OCI-LY7 (cell line): Measurements from ENCODE around the gene INPP5K.

Source experiments
- EZH2phosphoT487 ChIP-seq: fragments of 200-600 bp; sonication (generic); IDR thresholded peaks from 2 replicates; pipeline ENCODE4 v1.6.1; 2018; ENCODE audit warnings: low read depth, borderline replicate concordance, mild to moderate bottlenecking, mixed run types, antibody characterized with exemption, low read length, moderate library complexity, mixed read lengths
- TF ChIP-seq, protein P1 (sequence below): fragments of 200-600 bp; sonication (generic); conservative IDR thresholded peaks from 2 replicates; pipeline ENCODE4 v1.5.1; 2014; ENCODE audit warnings: mild to moderate bottlenecking, antibody characterized with exemption, low read length, moderate library complexity, mixed read lengths

DNA sequence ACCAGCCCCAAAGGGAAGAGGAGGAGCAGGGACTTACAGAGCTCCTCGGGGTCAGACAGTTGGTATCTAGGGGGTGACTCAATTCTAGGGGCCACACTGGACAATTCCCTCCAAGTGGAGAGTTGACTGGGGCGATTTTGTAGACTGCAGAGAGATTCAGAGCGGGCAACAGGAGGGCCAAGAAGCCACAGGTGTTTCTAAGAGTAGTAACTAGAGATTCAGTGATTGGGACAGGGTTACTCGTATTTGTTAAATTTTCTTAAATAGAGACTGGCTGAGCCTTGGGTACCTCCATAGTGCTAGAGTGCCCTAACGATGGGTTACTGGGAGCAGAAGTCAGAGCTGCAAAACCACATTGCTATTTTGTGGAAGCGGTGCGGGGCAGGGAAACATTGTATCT lies 3.3 kb upstream of the INPP5K start:
- TF ChIP-seq, protein P1, sequence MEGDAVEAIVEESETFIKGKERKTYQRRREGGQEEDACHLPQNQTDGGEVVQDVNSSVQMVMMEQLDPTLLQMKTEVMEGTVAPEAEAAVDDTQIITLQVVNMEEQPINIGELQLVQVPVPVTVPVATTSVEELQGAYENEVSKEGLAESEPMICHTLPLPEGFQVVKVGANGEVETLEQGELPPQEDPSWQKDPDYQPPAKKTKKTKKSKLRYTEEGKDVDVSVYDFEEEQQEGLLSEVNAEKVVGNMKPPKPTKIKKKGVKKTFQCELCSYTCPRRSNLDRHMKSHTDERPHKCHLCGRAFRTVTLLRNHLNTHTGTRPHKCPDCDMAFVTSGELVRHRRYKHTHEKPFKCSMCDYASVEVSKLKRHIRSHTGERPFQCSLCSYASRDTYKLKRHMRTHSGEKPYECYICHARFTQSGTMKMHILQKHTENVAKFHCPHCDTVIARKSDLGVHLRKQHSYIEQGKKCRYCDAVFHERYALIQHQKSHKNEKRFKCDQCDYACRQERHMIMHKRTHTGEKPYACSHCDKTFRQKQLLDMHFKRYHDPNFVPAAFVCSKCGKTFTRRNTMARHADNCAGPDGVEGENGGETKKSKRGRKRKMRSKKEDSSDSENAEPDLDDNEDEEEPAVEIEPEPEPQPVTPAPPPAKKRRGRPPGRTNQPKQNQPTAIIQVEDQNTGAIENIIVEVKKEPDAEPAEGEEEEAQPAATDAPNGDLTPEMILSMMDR = no peak
- TF ChIP-seq EZH2phosphoT487 = no peak
